HepG2 (cell line): ENCODE results near the gene ITGAV. TPM values are rescaled to one million over a fixed set of nuclear protein-coding genes. Genes with fewer than 3 reads are reported as not detected.

Source experiments
- ATAC-seq: fragments of 200-7000 bp; cut with Tn5 transposase; 3 replicates; pipeline ENCODE4 v1.9.1; 2020; ENCODE audit warnings: mild to moderate bottlenecking, moderate library complexity
- BruUV-seq: library from RNA; stranded (reverse); fragments of 400-500 nt; replicated peaks from 2 replicates; lab custom pipeline; 2021; lab: Mats Ljungman, UMichigan
- CTCF ChIA-PET: fragments of 300-600 bp; formaldehyde crosslinking; extraction: SDS; loops from one replicate; lab custom pipeline; 2021; ENCODE audit warnings: low total read pairs, inconsistent platforms, low intra/inter-chr PET ratio; lab: Yijun Ruan, JAX
- POLR2A ChIA-PET: fragments of 350-600 bp; sonication (Branson Sonifier 250); formaldehyde crosslinking; loops from one replicate; lab custom pipeline; 2020; ENCODE audit warnings: antibody characterized with exemption, inconsistent platforms; lab: Yijun Ruan, JAX
- DNase-seq: peaks from one replicate; pipeline ENCODE4 v3.0.0-alpha.2; 2015; ENCODE audit warnings: low spot score
- FAIRE-seq: peaks from 3 replicates; lab custom pipeline; 2011; peaks lifted over from hg19 to GRCh38; lab: Jason Lieb, UNC
- H2AFZ ChIP-seq: one replicate; pipeline ENCODE4 v1.6.1; 2011; ENCODE audit warnings: low read length, inconsistent platforms
- H3K27ac ChIP-seq: fragments of 300-600 bp; 3 replicates; pipeline ENCODE4 v1.8.0; 2011; ENCODE audit warnings: mixed run types, mild to moderate bottlenecking, mixed read lengths, low read length, inconsistent platforms; ENCODE audit not compliant: insufficient read depth; ENCODE audit errors: extremely low read length
- H3K27me3 ChIP-seq, 2 experiments: fragments of 200-600 bp in 1 of 2; 2 replicates in 1 of 2; 3 replicates in 1 of 2; pipeline versions ENCODE4 v1.6.0 to v1.8.0; 2011; ENCODE audit warnings: low read length in 2 of 2, mild to moderate bottlenecking in 2 of 2, moderate library complexity in 2 of 2, inconsistent platforms in 1 of 2; ENCODE audit not compliant: insufficient read depth in 2 of 2, control insufficient read depth in 1 of 2
- H3K36me3 ChIP-seq, 2 experiments: fragments of 200-600 bp in 1 of 2; replicated peaks in 1 of 2; 2 replicates in 1 of 2; 3 replicates in 1 of 2; pipeline versions ENCODE4 v1.5.1 to v1.8.0; 2011; ENCODE audit warnings: low read length in 2 of 2, inconsistent platforms in 1 of 2; ENCODE audit not compliant: insufficient read depth in 2 of 2, control insufficient read depth in 1 of 2
- H3K4me1 ChIP-seq: 2 replicates; pipeline ENCODE4 v1.5.1; 2012; ENCODE audit warnings: low read length, inconsistent platforms; ENCODE audit not compliant: insufficient read depth
- H3K4me2 ChIP-seq: 2 replicates; pipeline ENCODE4 v1.6.0; 2011; ENCODE audit warnings: low read depth, low read length, inconsistent platforms
- H3K4me3 ChIP-seq, 3 experiments: fragments of 200-600 bp in 1 of 3; sonication (generic), shearing (Covaris generic) in 1 of 3; replicated peaks in 1 of 3; 2 replicates each; pipeline ENCODE4 v1.5.1; 2011 to 2016; ENCODE audit warnings: low read length in 3 of 3, inconsistent platforms in 2 of 3, low read depth in 2 of 3, mild to moderate bottlenecking in 2 of 3, control low read depth in 1 of 3, mixed read lengths in 1 of 3; ENCODE audit not compliant: insufficient read depth in 1 of 3
- H3K79me2 ChIP-seq: one replicate; pipeline ENCODE4 v1.6.1; 2011; ENCODE audit warnings: low read length, inconsistent platforms; ENCODE audit not compliant: insufficient read depth
- H3K9ac ChIP-seq: 2 replicates; pipeline ENCODE4 v1.6.0; 2011; ENCODE audit warnings: mild to moderate bottlenecking, low read depth, low read length, inconsistent platforms; ENCODE audit not compliant: insufficient read depth
- H3K9me3 ChIP-seq: 2 replicates; pipeline ENCODE4 v1.5.1; 2012; ENCODE audit warnings: mild to moderate bottlenecking, low read length
- H4K20me1 ChIP-seq: 2 replicates; pipeline ENCODE4 v1.6.0; 2011; ENCODE audit warnings: inconsistent platforms, mild to moderate bottlenecking, low read length, moderate library complexity; ENCODE audit not compliant: insufficient read depth
- ATF4 ChIP-seq, 2 experiments: fragments of 450-650 bp in 1 of 2; sonication (generic) in 1 of 2; formaldehyde crosslinking; IDR thresholded peaks; 2 replicates each; pipeline versions ENCODE4 v1.5.0 to v1.8.0; 2020 to 2022; ENCODE audit warnings: mild to moderate bottlenecking in 1 of 2, missing genetic modification reagents in 1 of 2
- FOXO4 ChIP-seq: sonication (generic); formaldehyde crosslinking; conservative IDR thresholded peaks from 2 replicates; pipeline ENCODE4 v1.8.1; 2023; ENCODE audit warnings: missing genetic modification reagents
- GZF1 ChIP-seq: sonication (generic); formaldehyde crosslinking; IDR thresholded peaks from 2 replicates; pipeline ENCODE4 v1.5.1; 2020; ENCODE audit warnings: mild to moderate bottlenecking, missing genetic modification reagents
- HNF1A ChIP-seq, 2 experiments: sonication (generic) in 1 of 2; formaldehyde crosslinking in 1 of 2; IDR thresholded peaks; 2 replicates each; pipeline versions ENCODE4 v1.4.0 to v1.6.1; 2016 to 2020; ENCODE audit warnings: borderline replicate concordance in 1 of 2, low read depth in 1 of 2, mild to moderate bottlenecking in 1 of 2, missing genetic modification reagents in 1 of 2
- HOXA3 ChIP-seq: sonication (generic); formaldehyde crosslinking; IDR thresholded peaks from 2 replicates; pipeline ENCODE4 v1.5.0; 2020; ENCODE audit warnings: missing genetic modification reagents
- MTF2 ChIP-seq: sonication (generic); formaldehyde crosslinking; IDR thresholded peaks from 2 replicates; pipeline ENCODE4 v1.5.0; 2020; ENCODE audit warnings: missing genetic modification reagents, borderline replicate concordance
- RFX1 ChIP-seq: fragments of 450-650 bp; IDR thresholded peaks from 2 replicates; pipeline ENCODE4 v1.6.1; 2017
- TCF7 ChIP-seq: sonication (generic); IDR thresholded peaks from 2 replicates; pipeline ENCODE4 v1.6.1; 2016; ENCODE audit warnings: antibody characterized with exemption, low read depth
- TRIM24 ChIP-seq: sonication (generic); formaldehyde crosslinking; IDR thresholded peaks from 2 replicates; pipeline ENCODE4 v1.8.0; 2022; ENCODE audit warnings: mild to moderate bottlenecking, missing genetic modification reagents
- ZBTB21 ChIP-seq: sonication (generic); formaldehyde crosslinking; IDR thresholded peaks from 2 replicates; pipeline ENCODE4 v1.4.0; 2020; ENCODE audit warnings: missing genetic modification reagents
- ZBTB39 ChIP-seq: sonication (generic); formaldehyde crosslinking; IDR thresholded peaks from 2 replicates; pipeline ENCODE4 v1.5.0; 2020; ENCODE audit warnings: missing genetic modification reagents
- ZNF362 ChIP-seq: sonication (generic); formaldehyde crosslinking; IDR thresholded peaks from 2 replicates; pipeline ENCODE4 v1.4.0; 2020; ENCODE audit warnings: missing genetic modification reagents, mild to moderate bottlenecking, borderline replicate concordance
- ZNF562 ChIP-seq: sonication (generic); formaldehyde crosslinking; IDR thresholded peaks from 2 replicates; pipeline ENCODE4 v1.8.0; 2022; ENCODE audit warnings: missing genetic modification reagents, borderline replicate concordance
- ZNF570 ChIP-seq: sonication (generic); formaldehyde crosslinking; IDR thresholded peaks from 2 replicates; pipeline ENCODE4 v1.4.0; 2020; ENCODE audit warnings: mild to moderate bottlenecking, missing genetic modification reagents, borderline replicate concordance
- ZNF720 ChIP-seq: sonication (generic); formaldehyde crosslinking; IDR thresholded peaks from 2 replicates; pipeline ENCODE4 v1.4.0; 2020; ENCODE audit warnings: missing genetic modification reagents
- WGBS: methylation state at CpG from one replicate; pipeline ENCODE4 v1.1.6; 2017; ENCODE audit warnings: low lambda C conversion rate; 5-methylcytosine and 5-hydroxymethylcytosine counted together
- in situ Hi-C: cut with HindIII; loops from 2 replicates; pipeline ENCODE4 v1.10.0; 2017; ENCODE audit warnings: low pct_unique_long_range_greater_than_20kb; ENCODE audit not compliant: extremely low pct_ligation_motif_present
- intact Hi-C: fragments of 100-400 bp; cut with micrococcal nuclease; formaldehyde crosslinking; loops from one replicate; pipeline ENCODE4 v1.10.0; 2022; ENCODE audit not compliant: unreplicated experiment
- polyA plus RNA-seq, 8 experiments: library from polyadenylated mRNA; depleted of rRNA in 3 of 8; stranded (reverse) in 7 of 8; unstranded in 1 of 8; fragments of >200 nt; fragmentation: Illumina TruSeq in 4 of 8; extraction: Trizol in 4 of 8; gene quantifications; 2 replicates each; pipeline versions ENCODE4 v1.2.1 to v1.2.3, GENCODE V29; 2011 to 2016; ENCODE audit warnings: low read depth in 4 of 8, missing spikeins in 1 of 8, mixed read lengths in 1 of 8; ENCODE audit not compliant: insufficient read depth in 1 of 8
- total RNA-seq, 5 experiments: library from RNA; depleted of rRNA; stranded (reverse); fragments of >200 nt; fragmentation: Illumina TruSeq; extraction: Trizol; gene quantifications; 2 replicates each; pipeline ENCODE4 v1.2.3, GENCODE V29; 2016; ENCODE audit warnings: low read depth in 1 of 5

ITGAV gene
- total and polyA plus RNA-seq, 2 of the 13 experiments (the other 11 are each of a cell fraction or from before 2014, with no cell fraction given) = 59.1 to 60.4 TPM

GRCh38 chr2:186554429-186554828, 35.4 kb upstream of the ITGAV start:
- no peaks in the 10 kb centered on the region for H3K79me2 ChIP-seq
- H3K27me3 ChIP-seq = no peaks in the 10 kb centered on the region
- POLR2A ChIA-PET = interaction anchor here (1.0 to 2.0 kb wide), 2 partner anchors 16 to 35 kb away, joined by 3 to 5 read pairs; partner anchors contain the start of gene ITGAV
- ATAC-seq (no peak), FAIRE-seq (no peak), DNase-seq (no peak)
- CTCF ChIA-PET = no interaction called here
- 61% methylated on average over 1 of the region's 1 CpG for WGBS
- no peak overlapping the region for H3K27ac ChIP-seq
- no peaks in the 10 kb centered on the region for H3K9me3 ChIP-seq
- no peak overlapping the region for H3K9ac ChIP-seq
- no TSS peak for BruUV-seq
- H3K4me3 ChIP-seq = no peak overlapping the region
- H2AFZ ChIP-seq = no peak overlapping the region
- in situ Hi-C loops = no loop called here
- H4K20me1 ChIP-seq = no peaks in the 10 kb centered on the region
- no peaks in the 10 kb centered on the region for H3K4me1 ChIP-seq
- no peak overlapping the region for H3K4me2 ChIP-seq
- H3K36me3 ChIP-seq = no peaks in the 10 kb centered on the region
- intact Hi-C loops = no loop called here
- TF ChIP-seq ZNF720 (no peak), ZNF570 (CRISPR knock-in tag) (no peak), ZNF562 (CRISPR knock-in tag) (no peak), GZF1 (no peak), HNF1A (IDR thresholded peaks at IDR 0.05; ENCODE audit: low read depth) (no peak), HNF1A (CRISPR knock-in tag; IDR thresholded peaks at IDR 0.05; ENCODE audit: borderline replicate concordance) (no peak), FOXO4 (CRISPR knock-in tag) (no peak), TRIM24 (CRISPR knock-in tag) (no peak), ZBTB21 (CRISPR knock-in tag) (no peak), ATF4 (CRISPR knock-in tag; IDR thresholded peaks at IDR 0.05) (no peak), HOXA3 (no peak), MTF2 (CRISPR knock-in tag) (no peak), ZBTB39 (no peak), TCF7 (no peak), RFX1 (no peak), ZNF362 (CRISPR knock-in tag) (no peak)
